A673 (cell line): ENCODE results near the gene PGF. TPM values are rescaled to one million over a fixed set of nuclear protein-coding genes. Genes with fewer than 3 reads are reported as not detected.

ENCODE experiments used
- BruUV-seq: library from RNA; stranded (reverse); fragments of 400-500 nt; replicated peaks from 2 replicates; lab custom pipeline; 2021; lab: Mats Ljungman, UMichigan
- CTCF ChIA-PET: fragments of 300-600 bp; sonication (Branson Sonifier 250); formaldehyde crosslinking; loops from one replicate; lab custom pipeline; 2022; ENCODE audit warnings: antibody characterized with exemption; lab: Charles Lee
- POLR2A ChIA-PET: fragments of 300-600 bp; sonication (Branson Sonifier 250); formaldehyde crosslinking; loops from one replicate; lab custom pipeline; 2022; ENCODE audit warnings: antibody characterized with exemption; ENCODE audit not compliant: low non-redundant PET; lab: Charles Lee
- DNase-seq: peaks from one replicate; pipeline ENCODE4 v3.0.0-alpha.2; 2015; ENCODE audit warnings: low spot score
- H3K27ac ChIP-seq: fragments of 200-600 bp; sonication (generic); 2 replicates; pipeline ENCODE4 v1.5.1; 2016; ENCODE audit warnings: mixed run types, low read depth, mild to moderate bottlenecking, mixed read lengths, antibody characterized with exemption, low read length; ENCODE audit not compliant: poor library complexity, severe bottlenecking
- H3K27me3 ChIP-seq: fragments of 200-600 bp; sonication (generic); replicated peaks from 2 replicates; pipeline ENCODE4 v1.6.1; 2017; ENCODE audit warnings: mixed run types, low read depth, mild to moderate bottlenecking, mixed read lengths, antibody characterized with exemption, low read length; ENCODE audit not compliant: insufficient read depth, poor library complexity
- H3K36me3 ChIP-seq: fragments of 200-600 bp; sonication (generic); 2 replicates; pipeline ENCODE4 v1.6.1; 2016; ENCODE audit warnings: mixed run types, mild to moderate bottlenecking, mixed read lengths, antibody characterized with exemption, low read length; ENCODE audit not compliant: insufficient read depth, poor library complexity, severe bottlenecking
- H3K4me1 ChIP-seq: fragments of 200-600 bp; sonication (generic); 2 replicates; pipeline ENCODE4 v1.6.1; 2017; ENCODE audit warnings: mixed run types, mild to moderate bottlenecking, mixed read lengths, antibody characterized with exemption, low read length; ENCODE audit not compliant: insufficient read depth, poor library complexity, severe bottlenecking
- H3K4me3 ChIP-seq: fragments of 200-600 bp; sonication (generic); 2 replicates; pipeline ENCODE4 v1.5.1; 2016; ENCODE audit warnings: low read depth, mixed run types, mild to moderate bottlenecking, mixed read lengths, low read length; ENCODE audit not compliant: poor library complexity, severe bottlenecking
- H3K9me3 ChIP-seq: fragments of 200-600 bp; sonication (generic); 2 replicates; pipeline ENCODE4 v1.6.1; 2016; ENCODE audit warnings: mixed run types, low read depth, mild to moderate bottlenecking, mixed read lengths, antibody characterized with exemption, low read length; ENCODE audit not compliant: poor library complexity, severe bottlenecking
- EZH2 ChIP-seq: fragments of 200-600 bp; sonication (generic); IDR thresholded peaks from 2 replicates; pipeline ENCODE4 v1.6.1; 2017; ENCODE audit warnings: borderline replicate concordance, low read depth, mild to moderate bottlenecking, mixed read lengths, antibody characterized with exemption, low read length; ENCODE audit not compliant: poor library complexity, severe bottlenecking
- intact Hi-C: fragments of 100-400 bp; cut with micrococcal nuclease; formaldehyde crosslinking; loops from one replicate; pipeline ENCODE4 v1.10.0; 2022; ENCODE audit not compliant: unreplicated experiment
- total RNA-seq: library from RNA; stranded (reverse); gene quantifications from 2 replicates; pipeline ENCODE4 v1.2.3, GENCODE V29; 2021
- TF ChIP-seq, protein P1 (sequence below): fragments of 300-800, 200-600 bp; sonication (generic); conservative IDR thresholded peaks from 2 replicates; pipeline ENCODE4 v1.5.1; 2017; ENCODE audit warnings: low read depth, mild to moderate bottlenecking, antibody characterized with exemption, low read length, moderate library complexity, mixed read lengths

Gene PGF
- total RNA-seq, 1 experiment from 2014 or later, result 48.1 TPM

DNA sequence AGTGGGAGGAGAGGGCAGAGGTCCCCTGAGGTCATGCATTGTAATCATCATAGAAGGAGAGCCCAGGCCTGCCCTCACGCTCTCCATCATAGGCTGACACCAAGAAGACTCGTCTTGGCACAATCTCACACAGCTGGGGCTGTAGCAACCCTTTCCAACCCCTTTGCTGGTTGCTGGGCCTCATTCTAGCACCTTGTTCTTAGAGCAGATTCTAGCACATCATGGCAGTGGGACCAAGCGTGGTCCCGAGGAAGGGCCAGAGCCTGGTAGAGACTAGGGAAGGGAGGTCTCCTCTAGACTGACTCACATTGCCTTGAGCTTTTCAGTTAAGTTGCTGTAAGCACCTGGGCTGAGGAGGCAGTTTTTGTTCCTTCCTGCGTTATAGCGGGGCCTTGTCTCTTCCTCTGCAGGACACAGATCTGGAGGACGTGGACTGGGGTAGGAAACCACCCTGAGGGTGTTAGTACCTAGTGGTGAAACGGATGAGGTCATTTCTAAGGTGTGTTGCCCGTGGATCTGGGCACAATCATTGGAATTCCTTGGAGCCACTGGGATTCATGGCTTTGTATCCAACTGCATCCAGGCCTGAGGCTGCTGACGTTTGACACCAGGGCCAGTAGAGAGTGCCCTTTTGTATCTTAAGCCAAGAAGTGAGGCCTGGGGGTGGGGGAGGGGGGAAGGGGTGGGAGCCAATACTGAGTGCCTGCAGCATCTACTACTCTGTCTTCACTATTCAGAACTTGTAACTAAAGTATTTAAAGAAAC is 52.3 kb downstream of the PGF start:
- no peak for DNase-seq
- H3K27me3 ChIP-seq, result no peaks in the 10 kb centered on the region
- intact Hi-C loops, result no loop called here
- no peak overlapping the region for H3K27ac ChIP-seq
- peaks cover 71% of the 10 kb centered on the region for H3K36me3 ChIP-seq
- no peaks in the 10 kb centered on the region for H3K4me1 ChIP-seq
- TSS peak; percentile 54 for BruUV-seq
- no peaks in the 10 kb centered on the region for H3K9me3 ChIP-seq
- ChIA-PET POLR2A (no interaction called here), CTCF (no interaction called here)
- no peak overlapping the region for H3K4me3 ChIP-seq
- no peak for TF ChIP-seq EZH2
- TF ChIP-seq, protein P1, sequence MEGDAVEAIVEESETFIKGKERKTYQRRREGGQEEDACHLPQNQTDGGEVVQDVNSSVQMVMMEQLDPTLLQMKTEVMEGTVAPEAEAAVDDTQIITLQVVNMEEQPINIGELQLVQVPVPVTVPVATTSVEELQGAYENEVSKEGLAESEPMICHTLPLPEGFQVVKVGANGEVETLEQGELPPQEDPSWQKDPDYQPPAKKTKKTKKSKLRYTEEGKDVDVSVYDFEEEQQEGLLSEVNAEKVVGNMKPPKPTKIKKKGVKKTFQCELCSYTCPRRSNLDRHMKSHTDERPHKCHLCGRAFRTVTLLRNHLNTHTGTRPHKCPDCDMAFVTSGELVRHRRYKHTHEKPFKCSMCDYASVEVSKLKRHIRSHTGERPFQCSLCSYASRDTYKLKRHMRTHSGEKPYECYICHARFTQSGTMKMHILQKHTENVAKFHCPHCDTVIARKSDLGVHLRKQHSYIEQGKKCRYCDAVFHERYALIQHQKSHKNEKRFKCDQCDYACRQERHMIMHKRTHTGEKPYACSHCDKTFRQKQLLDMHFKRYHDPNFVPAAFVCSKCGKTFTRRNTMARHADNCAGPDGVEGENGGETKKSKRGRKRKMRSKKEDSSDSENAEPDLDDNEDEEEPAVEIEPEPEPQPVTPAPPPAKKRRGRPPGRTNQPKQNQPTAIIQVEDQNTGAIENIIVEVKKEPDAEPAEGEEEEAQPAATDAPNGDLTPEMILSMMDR, result no peak

DNA sequence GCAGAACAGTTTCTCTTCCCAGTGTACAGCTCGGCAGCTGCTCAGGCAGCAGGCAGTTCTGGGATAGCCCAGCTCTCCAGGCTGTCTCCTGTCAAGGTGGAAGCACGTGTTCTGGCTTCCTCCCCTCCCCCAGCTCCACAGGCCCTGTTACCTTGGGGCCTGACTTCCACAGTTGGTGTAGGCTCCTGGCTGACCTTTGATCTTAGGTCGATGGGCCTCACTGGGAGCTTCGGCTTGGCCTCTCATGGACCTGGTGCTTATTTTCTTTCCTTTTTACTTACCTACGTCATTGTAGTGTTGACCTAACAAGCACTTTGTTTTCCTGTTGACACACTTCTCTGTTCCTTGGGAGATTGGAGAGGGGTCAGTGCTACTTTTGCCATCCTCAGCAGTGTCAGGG is 56.7 kb downstream of the PGF start:
- CTCF ChIA-PET, result no interaction called here
- intact Hi-C loops, result no loop called here

DNA sequence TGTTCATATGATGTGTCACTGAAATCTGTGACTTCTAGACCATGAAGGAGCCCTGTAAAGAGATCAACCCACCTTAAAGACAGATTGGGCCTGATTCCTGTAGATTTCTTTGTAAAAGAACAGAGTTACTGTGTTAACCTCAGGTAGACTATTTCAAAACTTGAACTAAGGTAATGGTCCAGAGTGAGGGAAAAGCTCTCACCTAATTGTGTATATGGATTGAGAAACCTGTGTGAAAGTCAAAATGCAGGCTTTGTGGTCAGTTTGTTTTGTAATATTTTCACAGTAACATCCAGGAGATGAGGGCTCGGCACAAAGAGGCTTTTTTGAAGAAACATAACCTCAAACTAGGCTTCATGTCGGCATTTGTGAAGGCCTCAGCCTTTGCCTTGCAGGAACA is 57.3 kb downstream of the PGF start:
- intact Hi-C loops, result no loop called here
- TF ChIP-seq EZH2, result no peak
- TF ChIP-seq, protein P1, result no peak
- ChIA-PET POLR2A (no interaction called here), CTCF (no interaction called here)
- no TSS peak for BruUV-seq
- DNase-seq, result no peak
- no peak overlapping the region for H3K4me3 ChIP-seq
- no peak overlapping the region for H3K27ac ChIP-seq
- peaks cover 95% of the 10 kb centered on the region for H3K36me3 ChIP-seq
- H3K27me3 ChIP-seq, result no peaks in the 10 kb centered on the region
- no peaks in the 10 kb centered on the region for H3K9me3 ChIP-seq
- no peaks in the 10 kb centered on the region for H3K4me1 ChIP-seq

More for the DNA sequence above, 56.7 kb downstream of the PGF start:
- H3K4me1 ChIP-seq, result no peaks in the 10 kb centered on the region
- TF ChIP-seq, protein P1, result no peak
- no peak for TF ChIP-seq EZH2
- no peaks in the 10 kb centered on the region for H3K9me3 ChIP-seq
- no peaks in the 10 kb centered on the region for H3K27me3 ChIP-seq
- no peak overlapping the region for H3K27ac ChIP-seq
- no TSS peak for BruUV-seq
- POLR2A ChIA-PET, result no interaction called here
- no peak overlapping the region for H3K4me3 ChIP-seq
- no peak for DNase-seq
- peaks cover 93% of the 10 kb centered on the region for H3K36me3 ChIP-seq
